IMR-90 (cell line): ENCODE results near the gene MRTFB. TPM values are rescaled to one million over a fixed set of nuclear protein-coding genes. Genes with fewer than 3 reads are reported as not detected.

Source experiments
- ATAC-seq: fragments of 200-7000 bp; cut with Tn5 transposase; 2 replicates; pipeline ENCODE4 v1.9.1; 2020; ENCODE audit warnings: low read depth, mild to moderate bottlenecking, moderate library complexity
- BruUV-seq: library from RNA; stranded (reverse); fragments of 400-500 nt; replicated peaks from 2 replicates; lab custom pipeline; 2021; lab: Mats Ljungman, UMichigan
- CTCF ChIA-PET: fragments of 300-600 bp; formaldehyde crosslinking; extraction: SDS; loops from one replicate; lab custom pipeline; 2021; ENCODE audit warnings: antibody characterized with exemption; lab: Yijun Ruan, JAX
- POLR2A ChIA-PET: fragments of 300-600 bp; sonication (Branson Sonifier 250); formaldehyde crosslinking; loops from one replicate; lab custom pipeline; 2022; ENCODE audit warnings: antibody characterized with exemption; ENCODE audit not compliant: unreplicated experiment; lab: Charles Lee
- DNase-seq: peaks from one replicate; pipeline ENCODE4 v3.0.0; 2013
- H2AFZ ChIP-seq: replicated peaks from 2 replicates; pipeline ENCODE3; 2013; ENCODE audit warnings: low read length, mild to moderate bottlenecking; ENCODE audit not compliant: poor library complexity
- H2AK5ac ChIP-seq: 2 replicates; pipeline ENCODE4 v1.6.1; 2013; ENCODE audit warnings: low read depth, low read length, inconsistent platforms
- H2AK9ac ChIP-seq: replicated peaks from 2 replicates; pipeline ENCODE3; 2013; ENCODE audit warnings: mild to moderate bottlenecking, low read depth, low read length, moderate library complexity; ENCODE audit not compliant: poor library complexity
- H2BK120ac ChIP-seq: 2 replicates; pipeline ENCODE4 v1.6.1; 2013; ENCODE audit warnings: low read depth, low read length, inconsistent platforms
- H2BK15ac ChIP-seq: 3 replicates; pipeline ENCODE4 v1.6.1; 2013; ENCODE audit warnings: low read depth, low read length, inconsistent platforms
- H2BK20ac ChIP-seq: 2 replicates; pipeline ENCODE4 v1.6.1; 2013; ENCODE audit warnings: low read depth, mild to moderate bottlenecking, inconsistent platforms, low read length, moderate library complexity
- H2BK5ac ChIP-seq: 2 replicates; pipeline ENCODE4 v1.6.1; 2013; ENCODE audit warnings: mild to moderate bottlenecking, low read depth, low read length, inconsistent platforms; ENCODE audit not compliant: poor library complexity, severe bottlenecking
- H3K14ac ChIP-seq: replicated peaks from 2 replicates; pipeline ENCODE4 v1.6.1; 2013; ENCODE audit warnings: low read depth, low read length, inconsistent platforms
- H3K18ac ChIP-seq: 2 replicates; pipeline ENCODE4 v1.6.1; 2013; ENCODE audit warnings: low read depth, low read length, control low read depth
- H3K23ac ChIP-seq: 2 replicates; pipeline ENCODE4 v1.6.1; 2013; ENCODE audit warnings: low read depth, low read length, inconsistent platforms
- H3K27ac ChIP-seq: 2 replicates; pipeline ENCODE4 v1.5.1; 2013; ENCODE audit warnings: mild to moderate bottlenecking, control low read depth, low read length; ENCODE audit not compliant: insufficient read depth
- H3K27me3 ChIP-seq: 2 replicates; pipeline ENCODE4 v1.6.1; 2013; ENCODE audit warnings: low read length; ENCODE audit not compliant: control insufficient read depth, insufficient read depth
- H3K36me3 ChIP-seq: 2 replicates; pipeline ENCODE4 v1.6.1; 2013; ENCODE audit warnings: low read length, mixed read lengths; ENCODE audit not compliant: control insufficient read depth, insufficient read depth
- H3K4ac ChIP-seq: 2 replicates; pipeline ENCODE4 v1.6.1; 2013; ENCODE audit warnings: low read depth, low read length, inconsistent platforms
- H3K4me1 ChIP-seq: 2 replicates; pipeline ENCODE4 v1.6.1; 2013; ENCODE audit warnings: low read length, mixed read lengths; ENCODE audit not compliant: control insufficient read depth, insufficient read depth
- H3K4me2 ChIP-seq: 2 replicates; pipeline ENCODE4 v1.6.1; 2013; ENCODE audit warnings: low read depth, mild to moderate bottlenecking, control low read depth, low read length, moderate library complexity
- H3K4me3 ChIP-seq: 2 replicates; pipeline ENCODE4 v1.5.1; 2013; ENCODE audit warnings: low read depth, mild to moderate bottlenecking, control low read depth, low read length, moderate library complexity; ENCODE audit not compliant: insufficient read depth
- H3K56ac ChIP-seq: 2 replicates; pipeline ENCODE4 v1.6.1; 2013; ENCODE audit warnings: low read length, inconsistent platforms; ENCODE audit not compliant: insufficient read depth; ENCODE audit errors: extremely low read depth
- H3K79me1 ChIP-seq, 2 experiments: 2 replicates each; pipeline ENCODE4 v1.6.1; 2013; ENCODE audit warnings: low read length in 2 of 2, inconsistent platforms in 1 of 2, low read depth in 1 of 2
- H3K9ac ChIP-seq: 2 replicates; pipeline ENCODE4 v1.6.1; 2013; ENCODE audit warnings: low read depth, low read length, control low read depth
- H3K9me1 ChIP-seq: 2 replicates; pipeline ENCODE4 v1.6.1; 2013; ENCODE audit warnings: low read length, inconsistent platforms; ENCODE audit not compliant: insufficient read depth
- H3K9me3 ChIP-seq: 2 replicates; pipeline ENCODE4 v1.6.1; 2013; ENCODE audit warnings: low read length; ENCODE audit not compliant: control insufficient read depth, insufficient read depth
- H4K20me1 ChIP-seq: 2 replicates; pipeline ENCODE4 v1.6.1; 2013; ENCODE audit warnings: low read length, inconsistent platforms; ENCODE audit not compliant: insufficient read depth
- H4K5ac ChIP-seq: 2 replicates; pipeline ENCODE4 v1.6.1; 2013; ENCODE audit warnings: mild to moderate bottlenecking, low read depth, low read length, control low read depth
- H4K8ac ChIP-seq, 2 experiments: 2 replicates each; pipeline ENCODE4 v1.6.1; 2013; ENCODE audit warnings: low read depth in 2 of 2, low read length in 2 of 2, control low read depth in 1 of 2, inconsistent platforms in 1 of 2
- H4K91ac ChIP-seq: 2 replicates; pipeline ENCODE4 v1.6.1; 2013; ENCODE audit warnings: low read depth, low read length, inconsistent platforms; ENCODE audit not compliant: insufficient read depth
- MAFK ChIP-seq: IDR thresholded peaks from 2 replicates; pipeline ENCODE4 v1.6.1; 2012; ENCODE audit warnings: low read depth, low read length, improper control_type of control experiment
- MXI1 ChIP-seq: IDR thresholded peaks from 2 replicates; pipeline ENCODE4 v1.6.1; 2012; ENCODE audit warnings: low read depth, mild to moderate bottlenecking, low read length, moderate library complexity, borderline replicate concordance
- RFX5 ChIP-seq: IDR thresholded peaks from 2 replicates; pipeline ENCODE4 v1.8.0; 2012; ENCODE audit warnings: low read depth, mild to moderate bottlenecking, low read length, moderate library complexity
- WGBS, 2 experiments: methylation state at CpG; one replicate each; pipeline versions ENCODE4 v1.1.5 to v1.1.7; 2013; ENCODE audit warnings: missing lambda C conversion rate in 2 of 2; ENCODE audit not compliant: insufficient read length in 1 of 2; ENCODE audit errors: extremely low coverage in 2 of 2; 5-methylcytosine and 5-hydroxymethylcytosine counted together
- dilution Hi-C: fragments of 300-500 bp; cut with HindIII; formaldehyde crosslinking; loops from one replicate; pipeline ENCODE4 v1.14.3; 2018; ENCODE audit warnings: low sequenced_read_pairs; ENCODE audit not compliant: unreplicated experiment
- in situ Hi-C: fragments of 300-500 bp; cut with MboI; formaldehyde crosslinking; loops from 3 replicates; pipeline ENCODE4 v1.14.3; 2019; ENCODE audit warnings: low sequenced_read_pairs, inconsistent platforms, mixed read lengths
- intact Hi-C: fragments of 100-400 bp; cut with micrococcal nuclease; formaldehyde crosslinking; loops from 2 replicates; pipeline ENCODE4 v1.10.0; 2022
- polyA plus RNA-seq, 3 experiments: library from polyadenylated mRNA; depleted of rRNA; stranded (reverse); fragments of >200 nt; gene quantifications; 2 replicates each; pipeline ENCODE4 v1.2.3, GENCODE V29; 2012; ENCODE audit warnings: low replicate concordance in 1 of 3
- total RNA-seq: library from RNA; depleted of rRNA; stranded (reverse); fragments of >200 nt; gene quantifications from 2 replicates; pipeline ENCODE4 v1.2.3, GENCODE V29; 2012

The MRTFB gene
- total and polyA plus RNA-seq, 2 of the 4 experiments (the other 2 are of a cell fraction) = 4.4 to 5.4 TPM

GRCh38 chr16:14180481-14180944 lies 109.4 kb downstream of the MRTFB start:
- dilution Hi-C loops (no loop called here), in situ Hi-C loops (no loop called here), intact Hi-C loops (no loop called here)
- Histone ChIP-seq H2AFZ (no peak overlapping the region), H3K18ac (peak overlapping the region; percentile 50; the same call in 1 of the 2 replicates), H3K4me1 (peaks cover 6% of the 10 kb centered on the region), H3K4ac (peak overlapping the region; percentile 67), H3K79me1 (peaks cover 12 to 16% of the 10 kb centered on the region in 2 experiments; a peak in 2 of 4 replicates), H4K8ac (no peak overlapping the region; a peak in 1 of 4 replicates), H4K5ac (no peak overlapping the region), H2BK5ac (no peak overlapping the region), H3K9me1 (peaks cover 11% of the 10 kb centered on the region), H2BK120ac (no peak overlapping the region), H2AK5ac (peak overlapping the region; percentile 49; the same call in 1 of the 2 replicates), H4K20me1 (peaks cover 10% of the 10 kb centered on the region), H3K14ac (peak overlapping the region; percentile 58; the same call in 1 of the 2 replicates), H3K9ac (no peak overlapping the region), H2BK20ac (no peak overlapping the region; the same call in 1 of the 2 replicates), H3K4me3 (no peak overlapping the region), H2AK9ac (no peak overlapping the region), H4K91ac (peak overlapping the region; percentile 23), H3K36me3 (no peaks in the 10 kb centered on the region), H3K23ac (no peak overlapping the region), H3K27me3 (no peaks in the 10 kb centered on the region), H3K9me3 (no peaks in the 10 kb centered on the region), H3K56ac (no peak overlapping the region), H3K27ac (no peak overlapping the region), H3K4me2 (no peak overlapping the region), H2BK15ac (no peak overlapping the region)
- TF ChIP-seq MAFK (no peak), MXI1 (no peak), RFX5 (no peak)
- ATAC-seq (no peak), DNase-seq (no peak)
- BruUV-seq = no TSS peak
- WGBS, 2 experiments = no CpG with 5 or more reads among the region's 4 CpGs
- POLR2A ChIA-PET = no interaction called here
- CTCF ChIA-PET = interaction anchor here (0.6 kb wide), 1 partner anchor 12 kb away, joined by 4 read pairs; no protein-coding TSS in a partner anchor
